Measurements from ENCODE around the gene SCFD2.
"Not testable (repeated sequence)": the region's sequence is repeated elsewhere in the genome, so short reads cannot be mapped to it uniquely, and the experiment has no call there.

Gene SCFD2

GRCh38 chr4:53094040-53094439 is 271.8 kb downstream of the SCFD2 start:
- no peak for DNase-seq

- DNase-seq, result peak; percentile 63
Observed at GRCh38 chr4:53089936-53090729, 275.7 kb downstream of the SCFD2 start.

GRCh38 chr4:53088152-53088551 is 277.7 kb downstream of the SCFD2 start:
- no peak for DNase-seq

- DNase-seq, result no peak
Observed at GRCh38 chr4:53076374-53076958, 289.4 kb downstream of the SCFD2 start.

GRCh38 chr4:53075162-53075785 is 290.6 kb downstream of the SCFD2 start:
- no peak for DNase-seq

DNA sequence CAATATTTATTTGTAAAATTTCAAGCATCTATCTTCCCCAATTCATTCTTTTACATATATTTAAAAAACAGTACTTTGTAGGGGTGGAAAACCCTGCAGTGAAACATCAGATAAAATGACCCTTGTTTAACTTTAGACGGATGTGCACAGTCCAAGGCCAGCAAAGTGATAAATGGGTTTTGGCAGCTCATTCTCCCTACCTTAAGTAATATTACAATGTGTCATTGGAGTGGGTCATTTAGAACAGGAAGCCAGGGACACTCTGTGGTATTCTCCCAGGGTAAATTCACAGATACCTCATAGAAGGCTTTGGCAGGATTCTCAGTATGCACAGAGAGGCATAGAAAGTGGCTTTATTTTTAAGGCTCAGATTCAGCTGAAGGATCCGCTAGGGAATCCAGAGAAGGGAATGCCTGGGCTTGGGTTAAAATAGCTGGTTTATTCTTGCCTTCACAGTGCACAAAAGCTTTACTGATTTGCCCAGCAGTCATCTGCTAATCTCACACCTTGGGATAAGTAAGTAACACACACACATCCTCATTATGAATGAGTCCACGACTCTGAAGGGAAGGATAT is 297.0 kb downstream of the SCFD2 start:
- peak; percentile 58 for DNase-seq

DNA sequence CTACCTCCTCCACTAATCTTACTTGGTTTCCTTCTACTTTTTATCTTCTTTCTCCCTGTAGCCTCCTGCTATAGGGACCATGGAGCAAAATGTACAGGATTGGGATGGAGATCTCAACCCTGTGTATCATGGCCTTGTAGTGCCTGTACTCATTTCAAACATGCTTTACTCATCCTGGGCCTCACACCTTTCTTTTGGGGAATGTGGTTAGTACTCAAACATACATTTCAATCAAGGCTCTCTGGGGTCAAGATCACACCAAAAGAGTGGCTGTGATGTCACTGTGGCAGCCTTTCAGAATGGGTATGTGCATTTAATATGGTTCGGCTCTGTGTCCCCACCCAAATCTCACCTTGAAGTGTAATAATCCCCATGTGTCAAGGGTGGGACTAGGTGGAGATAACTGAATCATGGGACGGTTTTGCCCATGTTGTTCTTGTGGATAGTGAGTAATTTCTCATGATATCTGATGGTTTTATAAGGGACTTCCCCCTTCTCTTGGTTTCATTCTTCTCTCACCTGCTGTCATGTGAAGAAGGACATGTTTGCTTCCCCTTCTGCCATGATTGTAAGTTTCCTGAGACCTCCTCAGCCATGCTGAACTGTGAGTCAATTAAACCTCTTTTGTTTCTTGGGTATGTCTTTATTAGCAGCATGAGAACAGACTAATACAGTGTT is 298.6 kb downstream of the SCFD2 start:
- no peak for DNase-seq

GRCh38 chr4:53066155-53066554 is 299.7 kb downstream of the SCFD2 start:
- DNase-seq, result no peak

- no peak for DNase-seq
Observed at GRCh38 chr4:53064609-53065008, 301.3 kb downstream of the SCFD2 start.

DNA sequence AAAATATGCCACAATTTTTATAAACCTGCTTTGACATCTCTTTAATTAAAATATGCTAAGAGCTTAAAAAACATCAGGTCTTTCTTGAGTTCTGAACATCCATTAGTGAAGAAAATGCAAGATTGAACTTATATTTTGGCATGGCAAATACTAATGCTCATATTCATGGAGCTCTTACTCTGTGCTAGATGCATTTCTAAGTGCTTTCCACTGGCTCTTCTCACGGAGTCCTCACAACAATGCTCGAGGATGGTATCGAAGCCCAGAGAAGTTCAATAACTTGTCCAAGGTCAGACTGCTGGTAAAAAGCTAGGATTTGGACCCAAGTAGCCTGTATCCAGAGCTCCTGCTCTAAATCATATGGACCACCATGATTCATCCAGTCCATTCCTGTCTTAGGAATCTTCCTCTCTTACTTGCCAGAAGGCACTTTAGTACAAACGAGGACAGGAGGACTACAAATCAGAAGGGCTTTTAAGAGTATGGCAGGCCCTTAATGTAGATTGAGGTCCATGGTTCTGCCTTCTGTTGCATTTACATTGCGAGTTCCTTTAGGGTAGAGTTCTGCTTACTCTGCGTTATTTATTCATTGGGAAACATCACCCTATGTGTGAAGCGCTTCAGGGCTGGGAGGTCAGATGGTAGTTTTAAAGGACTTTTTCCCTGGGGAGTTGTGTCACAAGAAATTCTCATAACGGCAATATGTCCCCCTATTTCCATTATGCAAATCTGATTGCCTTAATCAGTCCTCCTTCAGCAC is 304.6 kb downstream of the SCFD2 start:
- no peak for DNase-seq

- DNase-seq, result no peak
Observed at GRCh38 chr4:53060278-53060677, 305.6 kb downstream of the SCFD2 start.

GRCh38 chr4:53059871-53060270 is 306.0 kb downstream of the SCFD2 start:
- no peak for DNase-seq

DNA sequence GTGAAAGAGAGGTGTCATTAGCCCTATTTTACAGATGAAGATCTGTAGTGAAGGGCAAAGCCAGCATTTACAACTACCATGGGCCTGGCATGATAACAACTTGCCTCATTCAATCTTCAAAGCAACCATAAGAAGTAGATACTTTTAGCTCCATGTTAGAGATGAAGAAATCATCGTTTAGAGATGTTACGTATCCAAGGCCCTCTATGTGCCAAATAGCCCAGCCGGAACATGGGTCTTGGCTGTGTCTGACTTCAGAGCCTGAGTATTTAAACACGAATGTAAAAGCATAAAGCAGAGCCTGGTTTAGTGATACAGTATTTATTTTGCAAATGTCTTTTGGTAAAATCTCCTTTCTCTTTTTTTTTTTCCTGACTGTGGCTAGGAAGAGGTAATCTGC is 306.6 kb downstream of the SCFD2 start:
- no peak for DNase-seq

GRCh38 chr4:53057679-53058078 is 308.2 kb downstream of the SCFD2 start:
- no peak for DNase-seq

- not testable (repeated sequence) for DNase-seq
Observed at GRCh38 chr4:53057108-53057507, 308.8 kb downstream of the SCFD2 start.

DNA sequence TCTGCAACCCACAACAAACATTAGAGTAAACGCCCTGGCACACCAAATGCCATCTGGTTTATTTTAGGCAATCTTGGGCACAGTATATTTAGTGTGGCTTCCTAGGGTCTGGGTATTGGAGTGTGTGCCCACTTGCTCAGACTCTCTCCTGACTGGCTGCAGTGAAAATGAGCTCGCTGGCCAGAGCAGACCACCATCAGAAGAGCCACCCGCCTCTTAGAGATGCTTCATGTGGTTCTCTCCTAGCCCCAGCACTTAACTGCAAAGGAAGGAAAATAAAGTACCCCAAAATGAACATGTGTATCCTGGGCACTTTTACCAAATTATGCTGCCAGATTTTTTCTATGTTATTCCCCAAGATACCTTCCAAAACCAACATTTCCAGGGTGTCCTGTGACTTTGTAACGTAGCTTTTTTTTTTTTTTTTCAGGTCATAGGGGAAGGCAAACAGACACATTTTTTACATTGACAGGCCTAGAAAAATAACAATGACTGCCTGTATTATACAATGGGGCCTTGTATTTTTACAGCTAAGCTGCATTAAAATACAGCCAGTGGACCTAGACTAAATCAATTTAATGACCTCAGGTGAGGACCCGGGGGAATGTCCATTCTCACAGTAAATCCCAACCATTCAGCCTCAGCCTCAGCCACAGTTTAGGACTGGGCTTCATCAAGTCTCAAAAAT is 310.0 kb downstream of the SCFD2 start:
- DNase-seq, result no peak

- peak; percentile 96 for DNase-seq
Observed at GRCh38 chr4:53055274-53055673, 310.6 kb downstream of the SCFD2 start.

GRCh38 chr4:53050361-53050774 is 315.5 kb downstream of the SCFD2 start:
- no peak for DNase-seq

DNA sequence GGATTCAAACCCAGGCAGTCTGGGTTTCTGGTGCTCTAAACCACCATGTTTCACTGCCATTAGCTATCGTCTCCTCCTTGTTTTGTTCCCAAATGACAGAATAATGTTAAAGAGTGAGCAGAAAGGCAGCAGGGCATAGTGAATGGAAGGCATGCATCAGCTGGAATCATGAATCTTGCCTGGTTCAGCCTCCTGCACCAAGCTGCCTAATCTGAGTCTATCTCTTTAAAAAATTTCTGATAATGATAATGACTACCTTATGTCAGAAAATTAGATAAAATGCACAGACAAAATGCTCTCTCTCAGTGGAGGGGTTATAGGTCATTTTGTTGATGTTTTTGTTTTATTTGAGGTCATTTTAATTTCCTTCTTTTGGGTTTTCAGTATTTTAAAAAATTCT is 316.3 kb downstream of the SCFD2 start:
- DNase-seq, result no peak

DNA sequence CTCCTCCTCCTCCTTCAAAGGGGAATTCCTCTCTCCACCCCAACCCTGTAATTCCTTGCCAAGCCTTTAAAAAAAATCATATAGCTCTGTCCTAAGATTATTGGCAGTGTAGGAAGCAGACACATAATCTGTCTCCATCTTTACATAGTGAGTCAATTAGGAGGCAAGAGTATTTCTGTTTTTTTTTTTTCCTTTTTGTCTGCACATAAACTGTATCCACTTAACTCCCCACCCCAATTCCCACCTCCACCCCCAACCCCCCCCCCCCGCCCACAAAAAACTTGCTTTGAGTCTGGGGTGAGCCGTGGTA is 321.3 kb downstream of the SCFD2 start:
- peak; percentile 47 for DNase-seq

DNA sequence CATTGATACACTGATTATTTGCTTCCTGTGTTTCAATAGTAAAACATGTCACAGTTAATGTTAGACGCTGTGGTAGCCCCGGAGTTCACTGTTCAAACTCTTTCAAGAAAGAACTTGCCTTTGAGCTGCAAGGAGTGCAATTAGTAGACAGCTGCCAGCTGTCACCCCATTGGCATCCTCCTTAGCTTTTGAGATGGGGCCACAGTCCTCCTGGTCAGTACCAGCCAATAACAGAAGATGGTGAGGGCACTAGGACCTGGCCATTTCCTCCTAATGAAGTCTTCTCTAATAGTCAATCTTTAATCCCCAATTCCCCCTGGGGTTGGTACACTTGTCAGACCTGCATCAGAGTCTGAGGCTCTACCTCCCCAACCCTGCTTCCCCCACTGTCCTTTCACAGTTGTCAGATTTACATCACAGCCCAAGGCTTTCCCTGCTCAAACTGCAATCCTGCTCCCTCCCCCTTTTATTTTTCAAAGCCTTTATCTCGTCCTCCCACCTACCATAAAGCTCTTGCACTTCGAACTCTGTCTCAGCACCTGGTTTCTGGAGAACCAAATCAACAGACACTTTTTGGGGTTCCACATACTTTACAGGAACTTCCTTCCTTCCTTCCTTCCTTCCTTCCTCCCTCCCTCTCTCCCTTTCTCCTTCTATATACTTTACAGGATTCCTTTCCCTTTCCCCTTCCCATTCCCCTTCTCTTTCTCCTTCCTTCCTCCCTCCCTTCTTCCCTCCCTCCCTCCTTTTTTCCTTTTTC is 321.8 kb downstream of the SCFD2 start:
- no peak for DNase-seq

All from fibroblast of upper back skin (primary cell).